WTC11 (cell line): ENCODE data around the gene TFEB. TPM values are rescaled to one million over a fixed set of nuclear protein-coding genes. Genes with fewer than 3 reads are reported as not detected.

Experiments
- ATAC-seq: fragments of 200-7000 bp; cut with Tn5 transposase; 2 replicates; pipeline ENCODE4 v1.10.0; 2021; ENCODE audit warnings: mild to moderate bottlenecking, moderate library complexity
- CTCF ChIA-PET: fragments of 300-600 bp; sonication (Branson Sonifier 250); formaldehyde crosslinking; loops from one replicate; lab custom pipeline; 2021; ENCODE audit warnings: antibody characterized with exemption; lab: Charles Lee
- POLR2A ChIA-PET: fragments of 350-600 bp; sonication (Branson Sonifier 250); formaldehyde crosslinking; loops from one replicate; lab custom pipeline; 2021; ENCODE audit warnings: antibody characterized with exemption; lab: Charles Lee
- DNase-seq: peaks from one replicate; pipeline ENCODE4 v3.0.0; 2021; ENCODE audit warnings: low spot score
- H3K27ac Mint-ChIP-seq: 2 replicates; pipeline ENCODE4 v1.8.0; 2021; ENCODE audit warnings: mixed read lengths
- H3K27me3 Mint-ChIP-seq: 2 replicates; pipeline ENCODE4 v1.8.0; 2021; ENCODE audit warnings: low read depth, mild to moderate bottlenecking, moderate library complexity, mixed read lengths
- H3K36me3 Mint-ChIP-seq: 2 replicates; pipeline ENCODE4 v1.8.0; 2021; ENCODE audit warnings: mixed read lengths
- H3K4me1 Mint-ChIP-seq: 2 replicates; pipeline ENCODE4 v1.8.0; 2022; ENCODE audit warnings: mixed read lengths
- H3K4me3 Mint-ChIP-seq: 2 replicates; pipeline ENCODE4 v1.8.0; 2021; ENCODE audit warnings: mild to moderate bottlenecking, moderate library complexity, mixed read lengths
- H3K9me3 Mint-ChIP-seq: 2 replicates; pipeline ENCODE4 v1.8.0; 2021; ENCODE audit warnings: mixed read lengths
- ELF4 ChIP-seq: sonication (generic); formaldehyde crosslinking; IDR thresholded peaks from 2 replicates; pipeline ENCODE4 v1.8.1; 2022; ENCODE audit warnings: low read depth, mild to moderate bottlenecking, moderate library complexity, missing genetic modification reagents
- ERG ChIP-seq: fragments of 250-450 bp; sonication (Bioruptor Pico); IDR thresholded peaks from 2 replicates; pipeline ENCODE4 v1.8.0; 2021; ENCODE audit warnings: mild to moderate bottlenecking
- FOXP1 ChIP-seq: sonication (generic); formaldehyde crosslinking; IDR thresholded peaks from 2 replicates; pipeline ENCODE4 v1.8.0; 2022; ENCODE audit warnings: missing genetic modification reagents, mild to moderate bottlenecking, moderate library complexity, borderline replicate concordance
- GTF2I ChIP-seq: fragments of 250-450 bp; sonication (Bioruptor Pico); conservative IDR thresholded peaks from 2 replicates; pipeline ENCODE4 v1.4.0; 2021; ENCODE audit warnings: mild to moderate bottlenecking
- IRF2 ChIP-seq: sonication (generic); formaldehyde crosslinking; IDR thresholded peaks from 2 replicates; pipeline ENCODE4 v1.8.0; 2022; ENCODE audit warnings: low read depth, missing genetic modification reagents, borderline replicate concordance
- MAX ChIP-seq: sonication (generic); formaldehyde crosslinking; IDR thresholded peaks from 2 replicates; pipeline ENCODE4 v1.8.0; 2022; ENCODE audit warnings: mild to moderate bottlenecking, missing genetic modification reagents
- MXD4 ChIP-seq: fragments of 250-450 bp; sonication (Bioruptor Pico); IDR thresholded peaks from 2 replicates; pipeline ENCODE4 v1.8.0; 2021; ENCODE audit warnings: mild to moderate bottlenecking, moderate library complexity, borderline replicate concordance
- NFE2L1 ChIP-seq: sonication (generic); formaldehyde crosslinking; IDR thresholded peaks from 2 replicates; pipeline ENCODE4 v1.8.1; 2023; ENCODE audit warnings: missing genetic modification reagents
- NR2C2 ChIP-seq: sonication (generic); formaldehyde crosslinking; IDR thresholded peaks from 2 replicates; pipeline ENCODE4 v1.8.0; 2022; ENCODE audit warnings: mild to moderate bottlenecking, missing genetic modification reagents
- SP1 ChIP-seq: sonication (generic); formaldehyde crosslinking; conservative IDR thresholded peaks from 2 replicates; pipeline ENCODE4 v1.8.1; 2022; ENCODE audit warnings: missing genetic modification reagents
- ZBTB21 ChIP-seq: sonication (generic); formaldehyde crosslinking; IDR thresholded peaks from 2 replicates; pipeline ENCODE4 v1.8.1; 2023; ENCODE audit warnings: mild to moderate bottlenecking, missing genetic modification reagents, borderline replicate concordance
- ZMAT4 ChIP-seq: fragments of 250-450 bp; sonication (Bioruptor Pico); IDR thresholded peaks from 2 replicates; pipeline ENCODE4 v1.9.0; 2021; ENCODE audit warnings: mild to moderate bottlenecking
- ZNF423 ChIP-seq: fragments of 250-450 bp; sonication (Bioruptor Pico); IDR thresholded peaks from 2 replicates; pipeline ENCODE4 v2.1.2; 2022; ENCODE audit warnings: mild to moderate bottlenecking, moderate library complexity
- ZSCAN18 ChIP-seq: fragments of 250-450 bp; sonication (Bioruptor Pico); IDR thresholded peaks from 2 replicates; pipeline ENCODE4 v2.1.2; 2022; ENCODE audit warnings: mild to moderate bottlenecking, moderate library complexity
- total RNA-seq: library from RNA; stranded (reverse); gene quantifications from 3 replicates; pipeline ENCODE4 v1.2.3, GENCODE V29; 2021
- TF ChIP-seq, protein P1 (sequence below): sonication (generic); formaldehyde crosslinking; IDR thresholded peaks from 2 replicates; pipeline ENCODE4 v1.8.1; 2023; ENCODE audit warnings: mild to moderate bottlenecking, missing genetic modification reagents
- TF ChIP-seq, protein P2 (sequence below): sonication (generic); formaldehyde crosslinking; IDR thresholded peaks from 2 replicates; pipeline ENCODE4 v1.8.0; 2023; ENCODE audit warnings: mild to moderate bottlenecking, missing genetic modification reagents
- TF ChIP-seq, protein P3 (sequence below): sonication (generic); formaldehyde crosslinking; IDR thresholded peaks from 2 replicates; pipeline ENCODE4 v1.8.0; 2022; ENCODE audit warnings: missing genetic modification reagents
- TF ChIP-seq, protein P4 (sequence below): sonication (generic); formaldehyde crosslinking; conservative IDR thresholded peaks from 2 replicates; pipeline ENCODE4 v1.8.1; 2023; ENCODE audit warnings: mild to moderate bottlenecking, low read depth, missing genetic modification reagents, moderate library complexity
- TF ChIP-seq, protein P5 (sequence below): fragments of 250-450 bp; sonication (Bioruptor Pico); IDR thresholded peaks from 2 replicates; pipeline ENCODE4 v1.9.0; 2021; ENCODE audit warnings: moderate library complexity, mild to moderate bottlenecking, inconsistent platforms, borderline replicate concordance

TFEB gene
- total RNA-seq, 1 experiment from 2014 or later, result 3.9 TPM

DNA sequence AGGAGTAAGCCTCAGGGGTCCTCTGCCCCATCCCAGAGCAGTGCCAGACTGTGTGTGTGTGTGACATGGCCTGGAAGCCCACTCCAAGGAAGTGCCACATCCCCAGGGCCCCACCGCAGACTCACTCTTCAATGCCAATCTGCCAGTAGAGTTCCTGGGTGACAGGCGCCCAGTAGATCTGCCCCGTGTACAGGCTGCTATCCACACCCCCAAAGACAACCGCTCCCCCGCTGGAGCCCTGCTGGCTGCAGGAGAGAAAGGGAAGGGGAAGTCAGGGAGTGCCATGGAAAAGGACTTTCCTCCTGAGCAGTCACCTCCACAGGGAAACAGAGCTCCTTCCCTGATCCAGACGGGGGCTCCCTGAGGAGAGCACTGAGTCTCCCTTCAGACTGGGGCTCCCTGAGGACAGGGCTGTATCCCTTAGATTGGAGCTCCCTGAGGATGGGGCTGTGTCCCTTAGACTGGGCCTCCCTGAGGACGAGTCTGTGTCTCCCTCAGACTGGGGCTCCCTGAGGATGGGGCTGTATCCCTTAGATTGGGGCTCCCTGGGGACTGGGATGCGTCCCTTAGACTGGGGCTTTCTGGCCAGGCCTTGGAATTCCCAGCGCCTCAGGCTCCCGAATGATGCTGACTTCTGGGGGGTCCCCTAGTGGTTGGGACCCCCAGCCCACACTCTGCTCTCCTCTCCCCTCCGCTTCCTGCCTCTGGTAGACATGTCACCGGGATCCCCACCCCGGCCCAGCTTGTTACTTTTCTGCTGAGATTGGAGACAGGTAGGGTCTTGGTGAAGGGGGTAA lies 5.2 kb upstream of the TFEB start:
- POLR2A ChIA-PET, result no interaction called here
- no peak for TF ChIP-seq SP1 (CRISPR knock-in tag)
- no peak for TF ChIP-seq ZNF423 (CRISPR knock-in tag)
- no peak for TF ChIP-seq ELF4
- TF ChIP-seq, protein P1, sequence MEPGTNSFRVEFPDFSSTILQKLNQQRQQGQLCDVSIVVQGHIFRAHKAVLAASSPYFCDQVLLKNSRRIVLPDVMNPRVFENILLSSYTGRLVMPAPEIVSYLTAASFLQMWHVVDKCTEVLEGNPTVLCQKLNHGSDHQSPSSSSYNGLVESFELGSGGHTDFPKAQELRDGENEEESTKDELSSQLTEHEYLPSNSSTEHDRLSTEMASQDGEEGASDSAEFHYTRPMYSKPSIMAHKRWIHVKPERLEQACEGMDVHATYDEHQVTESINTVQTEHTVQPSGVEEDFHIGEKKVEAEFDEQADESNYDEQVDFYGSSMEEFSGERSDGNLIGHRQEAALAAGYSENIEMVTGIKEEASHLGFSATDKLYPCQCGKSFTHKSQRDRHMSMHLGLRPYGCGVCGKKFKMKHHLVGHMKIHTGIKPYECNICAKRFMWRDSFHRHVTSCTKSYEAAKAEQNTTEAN (CRISPR knock-in tag), result no peak
- no peak for TF ChIP-seq FOXP1 (CRISPR knock-in tag)
- TF ChIP-seq IRF2, result no peak
- no peak for TF ChIP-seq ZSCAN18 (CRISPR knock-in tag)
- no peak for TF ChIP-seq GTF2I (CRISPR knock-in tag)
- TF ChIP-seq, protein P2, sequence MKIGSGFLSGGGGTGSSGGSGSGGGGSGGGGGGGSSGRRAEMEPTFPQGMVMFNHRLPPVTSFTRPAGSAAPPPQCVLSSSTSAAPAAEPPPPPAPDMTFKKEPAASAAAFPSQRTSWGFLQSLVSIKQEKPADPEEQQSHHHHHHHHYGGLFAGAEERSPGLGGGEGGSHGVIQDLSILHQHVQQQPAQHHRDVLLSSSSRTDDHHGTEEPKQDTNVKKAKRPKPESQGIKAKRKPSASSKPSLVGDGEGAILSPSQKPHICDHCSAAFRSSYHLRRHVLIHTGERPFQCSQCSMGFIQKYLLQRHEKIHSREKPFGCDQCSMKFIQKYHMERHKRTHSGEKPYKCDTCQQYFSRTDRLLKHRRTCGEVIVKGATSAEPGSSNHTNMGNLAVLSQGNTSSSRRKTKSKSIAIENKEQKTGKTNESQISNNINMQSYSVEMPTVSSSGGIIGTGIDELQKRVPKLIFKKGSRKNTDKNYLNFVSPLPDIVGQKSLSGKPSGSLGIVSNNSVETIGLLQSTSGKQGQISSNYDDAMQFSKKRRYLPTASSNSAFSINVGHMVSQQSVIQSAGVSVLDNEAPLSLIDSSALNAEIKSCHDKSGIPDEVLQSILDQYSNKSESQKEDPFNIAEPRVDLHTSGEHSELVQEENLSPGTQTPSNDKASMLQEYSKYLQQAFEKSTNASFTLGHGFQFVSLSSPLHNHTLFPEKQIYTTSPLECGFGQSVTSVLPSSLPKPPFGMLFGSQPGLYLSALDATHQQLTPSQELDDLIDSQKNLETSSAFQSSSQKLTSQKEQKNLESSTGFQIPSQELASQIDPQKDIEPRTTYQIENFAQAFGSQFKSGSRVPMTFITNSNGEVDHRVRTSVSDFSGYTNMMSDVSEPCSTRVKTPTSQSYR, result no peak
- TF ChIP-seq, protein P3, sequence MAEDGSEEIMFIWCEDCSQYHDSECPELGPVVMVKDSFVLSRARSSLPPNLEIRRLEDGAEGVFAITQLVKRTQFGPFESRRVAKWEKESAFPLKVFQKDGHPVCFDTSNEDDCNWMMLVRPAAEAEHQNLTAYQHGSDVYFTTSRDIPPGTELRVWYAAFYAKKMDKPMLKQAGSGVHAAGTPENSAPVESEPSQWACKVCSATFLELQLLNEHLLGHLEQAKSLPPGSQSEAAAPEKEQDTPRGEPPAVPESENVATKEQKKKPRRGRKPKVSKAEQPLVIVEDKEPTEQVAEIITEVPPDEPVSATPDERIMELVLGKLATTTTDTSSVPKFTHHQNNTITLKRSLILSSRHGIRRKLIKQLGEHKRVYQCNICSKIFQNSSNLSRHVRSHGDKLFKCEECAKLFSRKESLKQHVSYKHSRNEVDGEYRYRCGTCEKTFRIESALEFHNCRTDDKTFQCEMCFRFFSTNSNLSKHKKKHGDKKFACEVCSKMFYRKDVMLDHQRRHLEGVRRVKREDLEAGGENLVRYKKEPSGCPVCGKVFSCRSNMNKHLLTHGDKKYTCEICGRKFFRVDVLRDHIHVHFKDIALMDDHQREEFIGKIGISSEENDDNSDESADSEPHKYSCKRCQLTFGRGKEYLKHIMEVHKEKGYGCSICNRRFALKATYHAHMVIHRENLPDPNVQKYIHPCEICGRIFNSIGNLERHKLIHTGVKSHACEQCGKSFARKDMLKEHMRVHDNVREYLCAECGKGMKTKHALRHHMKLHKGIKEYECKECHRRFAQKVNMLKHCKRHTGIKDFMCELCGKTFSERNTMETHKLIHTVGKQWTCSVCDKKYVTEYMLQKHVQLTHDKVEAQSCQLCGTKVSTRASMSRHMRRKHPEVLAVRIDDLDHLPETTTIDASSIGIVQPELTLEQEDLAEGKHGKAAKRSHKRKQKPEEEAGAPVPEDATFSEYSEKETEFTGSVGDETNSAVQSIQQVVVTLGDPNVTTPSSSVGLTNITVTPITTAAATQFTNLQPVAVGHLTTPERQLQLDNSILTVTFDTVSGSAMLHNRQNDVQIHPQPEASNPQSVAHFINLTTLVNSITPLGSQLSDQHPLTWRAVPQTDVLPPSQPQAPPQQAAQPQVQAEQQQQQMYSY, result no peak
- TF ChIP-seq NR2C2 (CRISPR knock-in tag), result no peak
- no peak for TF ChIP-seq MAX (CRISPR knock-in tag)
- no peak for TF ChIP-seq ZMAT4 (CRISPR knock-in tag)
- TF ChIP-seq, protein P4, sequence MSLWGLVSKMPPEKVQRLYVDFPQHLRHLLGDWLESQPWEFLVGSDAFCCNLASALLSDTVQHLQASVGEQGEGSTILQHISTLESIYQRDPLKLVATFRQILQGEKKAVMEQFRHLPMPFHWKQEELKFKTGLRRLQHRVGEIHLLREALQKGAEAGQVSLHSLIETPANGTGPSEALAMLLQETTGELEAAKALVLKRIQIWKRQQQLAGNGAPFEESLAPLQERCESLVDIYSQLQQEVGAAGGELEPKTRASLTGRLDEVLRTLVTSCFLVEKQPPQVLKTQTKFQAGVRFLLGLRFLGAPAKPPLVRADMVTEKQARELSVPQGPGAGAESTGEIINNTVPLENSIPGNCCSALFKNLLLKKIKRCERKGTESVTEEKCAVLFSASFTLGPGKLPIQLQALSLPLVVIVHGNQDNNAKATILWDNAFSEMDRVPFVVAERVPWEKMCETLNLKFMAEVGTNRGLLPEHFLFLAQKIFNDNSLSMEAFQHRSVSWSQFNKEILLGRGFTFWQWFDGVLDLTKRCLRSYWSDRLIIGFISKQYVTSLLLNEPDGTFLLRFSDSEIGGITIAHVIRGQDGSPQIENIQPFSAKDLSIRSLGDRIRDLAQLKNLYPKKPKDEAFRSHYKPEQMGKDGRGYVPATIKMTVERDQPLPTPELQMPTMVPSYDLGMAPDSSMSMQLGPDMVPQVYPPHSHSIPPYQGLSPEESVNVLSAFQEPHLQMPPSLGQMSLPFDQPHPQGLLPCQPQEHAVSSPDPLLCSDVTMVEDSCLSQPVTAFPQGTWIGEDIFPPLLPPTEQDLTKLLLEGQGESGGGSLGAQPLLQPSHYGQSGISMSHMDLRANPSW, result no peak
- TF ChIP-seq NFE2L1 (CRISPR knock-in tag), result no peak
- TF ChIP-seq, protein P5, sequence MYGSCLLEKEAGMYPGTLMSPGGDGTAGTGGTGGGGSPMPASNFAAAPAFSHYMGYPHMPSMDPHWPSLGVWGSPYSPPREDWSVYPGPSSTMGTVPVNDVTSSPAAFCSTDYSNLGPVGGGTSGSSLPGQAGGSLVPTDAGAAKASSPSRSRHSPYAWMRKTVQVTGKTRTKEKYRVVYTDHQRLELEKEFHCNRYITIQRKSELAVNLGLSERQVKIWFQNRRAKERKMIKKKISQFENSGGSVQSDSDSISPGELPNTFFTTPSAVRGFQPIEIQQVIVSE, result no peak
- no peak for TF ChIP-seq ZBTB21 (CRISPR knock-in tag)
- no peak for TF ChIP-seq ERG
- no peak for TF ChIP-seq MXD4 (CRISPR knock-in tag)
- CTCF ChIA-PET, result interaction anchor here (1.0 kb wide), 1 partner anchor 40 kb away, joined by 3 read pairs; no protein-coding TSS in a partner anchor
- no peak overlapping the region for H3K27ac Mint-ChIP-seq
- no peak for DNase-seq
- H3K36me3 Mint-ChIP-seq, result no peaks in the 10 kb centered on the region
- H3K27me3 Mint-ChIP-seq, result peaks cover 3% of the 10 kb centered on the region; the same call in 1 of the 2 replicates
- H3K9me3 Mint-ChIP-seq, result no peaks in the 10 kb centered on the region
- no peak overlapping the region for H3K4me3 Mint-ChIP-seq
- peaks cover 10% of the 10 kb centered on the region for H3K4me1 Mint-ChIP-seq
- no peak for ATAC-seq
